ENCODE results near the gene PNMT.

Gene PNMT

GRCh38 chr17:39648616-39649366 lies 19.5 kb upstream of the PNMT start:
- intact Hi-C loops (cut with DNase I), result no loop called here
- no peak for DNase-seq

GRCh38 chr17:39650121-39650579 lies 18.1 kb upstream of the PNMT start:
- intact Hi-C loops (cut with DNase I), result no loop called here
- DNase-seq, result no peak

- intact Hi-C loops (cut with DNase I), result no loop called here
- DNase-seq, result no peak
Observed at GRCh38 chr17:39651923-39652586, 16.2 kb upstream of the PNMT start.

GRCh38 chr17:39652587-39653315 lies 15.5 kb upstream of the PNMT start:
- peak in 36 of 42 donors; percentile 33 to 88 (median 72) for DNase-seq
- intact Hi-C loops (cut with DNase I), result no loop called here

- DNase-seq, result no peak
- intact Hi-C loops (cut with DNase I), result no loop called here
Observed at GRCh38 chr17:39653316-39653661, 15.0 kb upstream of the PNMT start.

- intact Hi-C loops (cut with DNase I), result no loop called here
- DNase-seq, result peak in 40 of 42 donors; percentile 61 to 91 (median 80)
Observed at GRCh38 chr17:39653662-39654331, 14.5 kb upstream of the PNMT start.

- intact Hi-C loops (cut with DNase I), result no loop called here
- no peak for DNase-seq
Observed at GRCh38 chr17:39655105-39655504, 13.1 kb upstream of the PNMT start.

GRCh38 chr17:39658346-39658745 lies 9.9 kb upstream of the PNMT start:
- intact Hi-C loops (cut with DNase I), result no loop called here
- no peak for DNase-seq

GRCh38 chr17:39658760-39659159 lies 9.5 kb upstream of the PNMT start:
- intact Hi-C loops (cut with DNase I), result no loop called here
- peak in 25 of 42 donors; percentile 47 to 90 (median 64) for DNase-seq

- DNase-seq, result no peak
- intact Hi-C loops (cut with DNase I), result no loop called here
Observed at GRCh38 chr17:39659279-39660010, 8.8 kb upstream of the PNMT start.

GRCh38 chr17:39660011-39660360 lies 8.3 kb upstream of the PNMT start:
- intact Hi-C loops (cut with DNase I), result no loop called here

GRCh38 chr17:39660397-39661385 lies 7.6 kb upstream of the PNMT start:
- no peak for DNase-seq
- intact Hi-C loops (cut with DNase I), result no loop called here

More at GRCh38 chr17:39660011-39660360, 8.3 kb upstream of the PNMT start:
- DNase-seq, result peak in 29 of 42 donors; percentile 48 to 90 (median 66)

- DNase-seq, result no peak
- intact Hi-C loops (cut with DNase I), result no loop called here
Observed at GRCh38 chr17:39661744-39662541, 6.3 kb upstream of the PNMT start.

- DNase-seq, result no peak
Observed at GRCh38 chr17:39662551-39663339, 5.5 kb upstream of the PNMT start.

GRCh38 chr17:39663340-39663687 lies 4.9 kb upstream of the PNMT start:
- no peak for DNase-seq
- intact Hi-C loops (cut with DNase I), result no loop called here

More at GRCh38 chr17:39662551-39663339, 5.5 kb upstream of the PNMT start:
- intact Hi-C loops (cut with DNase I), result no loop called here

Measured in head of caudate nucleus (tissue), 42 donors.